Measurements from ENCODE around the gene PIK3CG. TPM values are rescaled to one million over a fixed set of nuclear protein-coding genes. Genes with fewer than 3 reads are reported as not detected.

Gene PIK3CG
- total RNA-seq, 1 donor from 2014 or later = not detected

DNA sequence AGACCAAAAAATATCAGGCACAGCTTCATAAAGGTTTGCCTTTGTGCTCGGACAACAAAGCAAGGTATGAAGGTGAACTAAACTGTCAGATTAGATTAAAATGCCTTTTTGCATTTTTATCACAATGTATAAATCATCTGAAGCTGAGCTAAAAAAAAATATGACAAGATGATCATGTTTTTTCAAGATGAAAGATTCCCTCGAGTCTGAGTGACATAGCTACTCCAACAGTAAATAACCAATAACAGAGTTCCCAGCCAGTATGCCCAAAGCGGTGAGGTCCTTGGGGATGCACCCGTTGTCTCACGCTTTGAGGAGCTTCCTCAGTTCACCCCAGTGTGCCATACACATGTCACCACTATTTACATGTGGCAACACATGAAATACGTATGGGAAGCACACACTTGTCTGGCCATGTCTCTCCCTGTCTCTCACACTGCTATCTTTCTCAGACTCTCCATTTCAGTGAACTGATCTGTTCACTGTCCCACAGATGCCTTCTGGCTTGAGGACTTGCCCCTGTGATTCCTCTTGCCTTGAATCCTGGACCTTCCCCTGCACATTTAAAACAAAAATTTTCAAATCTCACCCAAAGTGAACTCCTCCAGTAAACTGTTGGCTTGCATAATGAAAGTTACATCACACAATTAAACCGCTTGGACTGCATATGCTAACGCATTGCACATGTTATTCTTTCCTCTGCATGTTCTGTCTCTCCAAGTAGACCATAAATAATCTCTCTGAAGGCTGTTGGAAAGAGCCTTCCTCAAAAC lies 2.6 kb upstream of the PIK3CG start:
- H3K9me3 Mint-ChIP-seq = no peaks in the 10 kb centered on the region
- H3K36me3 Mint-ChIP-seq = no peaks in the 10 kb centered on the region
- no peak for DNase-seq (ENCODE audit: extremely low spot score, unreplicated experiment)
- H3K27me3 Mint-ChIP-seq = no peaks in the 10 kb centered on the region
- H3K27ac Mint-ChIP-seq = no peak overlapping the region
- H3K4me1 Mint-ChIP-seq (ENCODE audit: unreplicated experiment) = peaks cover 22% of the 10 kb centered on the region
- TF ChIP-seq, protein P1, sequence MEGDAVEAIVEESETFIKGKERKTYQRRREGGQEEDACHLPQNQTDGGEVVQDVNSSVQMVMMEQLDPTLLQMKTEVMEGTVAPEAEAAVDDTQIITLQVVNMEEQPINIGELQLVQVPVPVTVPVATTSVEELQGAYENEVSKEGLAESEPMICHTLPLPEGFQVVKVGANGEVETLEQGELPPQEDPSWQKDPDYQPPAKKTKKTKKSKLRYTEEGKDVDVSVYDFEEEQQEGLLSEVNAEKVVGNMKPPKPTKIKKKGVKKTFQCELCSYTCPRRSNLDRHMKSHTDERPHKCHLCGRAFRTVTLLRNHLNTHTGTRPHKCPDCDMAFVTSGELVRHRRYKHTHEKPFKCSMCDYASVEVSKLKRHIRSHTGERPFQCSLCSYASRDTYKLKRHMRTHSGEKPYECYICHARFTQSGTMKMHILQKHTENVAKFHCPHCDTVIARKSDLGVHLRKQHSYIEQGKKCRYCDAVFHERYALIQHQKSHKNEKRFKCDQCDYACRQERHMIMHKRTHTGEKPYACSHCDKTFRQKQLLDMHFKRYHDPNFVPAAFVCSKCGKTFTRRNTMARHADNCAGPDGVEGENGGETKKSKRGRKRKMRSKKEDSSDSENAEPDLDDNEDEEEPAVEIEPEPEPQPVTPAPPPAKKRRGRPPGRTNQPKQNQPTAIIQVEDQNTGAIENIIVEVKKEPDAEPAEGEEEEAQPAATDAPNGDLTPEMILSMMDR (conservative IDR thresholded peaks at IDR 0.05) = no peak
- no peak overlapping the region for H3K4me3 Mint-ChIP-seq

DNA sequence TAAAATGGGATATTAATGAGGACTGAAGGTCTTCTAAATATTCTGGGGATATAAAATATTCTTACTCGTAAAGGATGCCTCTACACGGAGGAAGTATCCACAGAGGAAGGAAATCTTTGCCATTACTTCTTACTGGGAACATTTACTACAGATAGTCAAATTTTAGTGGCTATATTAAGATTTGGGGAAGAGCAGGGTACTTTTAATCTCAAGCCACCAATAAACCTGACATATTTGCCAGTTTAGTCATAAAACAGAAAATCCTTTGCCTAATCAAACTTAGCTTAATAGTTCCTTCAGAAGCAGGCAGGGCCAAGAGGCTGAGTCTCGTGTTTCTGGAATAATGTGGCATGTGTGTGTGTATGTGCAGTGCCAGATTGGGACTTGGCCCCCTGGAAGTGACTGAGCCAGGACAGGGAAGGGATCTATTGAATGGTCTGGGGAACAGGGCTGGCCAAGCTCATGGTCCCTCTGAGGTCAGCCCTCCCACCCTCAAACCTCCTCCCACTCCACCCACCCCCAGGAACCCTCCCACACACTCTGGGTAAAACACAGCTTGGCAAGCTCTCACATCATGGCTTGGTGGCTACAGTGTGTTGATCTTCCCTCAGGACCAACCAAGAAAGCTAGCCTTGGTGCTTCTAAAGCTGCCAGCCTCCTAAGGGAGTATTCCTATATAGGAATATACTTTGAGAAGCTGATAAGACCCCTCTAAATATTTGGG lies 1.6 kb upstream of the PIK3CG start:
- TF ChIP-seq, protein P1 (conservative IDR thresholded peaks at IDR 0.05) = no peak
- peaks cover 22% of the 10 kb centered on the region for H3K4me1 Mint-ChIP-seq (ENCODE audit: unreplicated experiment)
- no peaks in the 10 kb centered on the region for H3K27me3 Mint-ChIP-seq
- H3K27ac Mint-ChIP-seq = no peak overlapping the region
- DNase-seq (ENCODE audit: extremely low spot score, unreplicated experiment) = no peak
- H3K9me3 Mint-ChIP-seq = no peaks in the 10 kb centered on the region
- H3K4me3 Mint-ChIP-seq = no peak overlapping the region
- no peaks in the 10 kb centered on the region for H3K36me3 Mint-ChIP-seq

DNA sequence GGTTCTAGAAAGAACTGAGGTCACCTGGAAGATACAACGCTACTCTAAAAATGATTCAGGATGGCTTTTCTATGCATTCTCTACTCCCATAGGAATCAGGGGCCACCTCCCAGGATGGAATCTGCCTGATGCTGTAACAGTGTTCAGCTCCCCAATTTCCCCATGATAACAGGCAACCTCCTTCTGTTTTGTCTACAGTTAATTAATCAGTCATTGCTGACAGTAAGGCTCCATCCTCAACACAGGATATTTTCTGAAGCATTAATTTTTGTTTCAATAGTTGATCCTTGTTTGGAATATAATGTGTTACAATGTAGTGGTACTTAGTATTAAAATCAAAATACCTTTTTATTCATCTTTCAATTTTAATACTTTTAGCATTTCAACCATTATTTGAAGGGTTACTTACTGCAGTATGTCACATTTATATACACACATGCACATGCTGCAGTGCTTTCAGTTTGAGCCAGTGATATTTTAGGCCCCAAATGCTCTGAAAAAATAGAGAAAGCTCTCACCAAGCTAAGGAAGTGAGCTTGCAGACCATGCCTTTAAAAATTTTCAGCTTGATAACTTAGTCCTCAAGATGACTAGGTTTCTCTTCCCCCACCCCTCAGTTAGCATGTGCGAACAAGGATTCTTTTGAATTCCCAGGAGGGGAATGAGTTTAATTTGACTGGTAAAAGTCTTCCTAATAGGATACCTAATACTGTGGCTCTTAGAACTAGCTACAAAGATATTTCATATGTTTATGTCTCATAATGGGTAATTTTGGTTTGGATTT lies 592 bp upstream of the PIK3CG start:
- no peak overlapping the region for H3K27ac Mint-ChIP-seq
- no peaks in the 10 kb centered on the region for H3K27me3 Mint-ChIP-seq
- TF ChIP-seq, protein P1 (conservative IDR thresholded peaks at IDR 0.05) = no peak
- no peaks in the 10 kb centered on the region for H3K9me3 Mint-ChIP-seq
- no peaks in the 10 kb centered on the region for H3K36me3 Mint-ChIP-seq
- peaks cover 18% of the 10 kb centered on the region for H3K4me1 Mint-ChIP-seq (ENCODE audit: unreplicated experiment)
- no peak for DNase-seq (ENCODE audit: extremely low spot score, unreplicated experiment)
- no peak overlapping the region for H3K4me3 Mint-ChIP-seq

DNA sequence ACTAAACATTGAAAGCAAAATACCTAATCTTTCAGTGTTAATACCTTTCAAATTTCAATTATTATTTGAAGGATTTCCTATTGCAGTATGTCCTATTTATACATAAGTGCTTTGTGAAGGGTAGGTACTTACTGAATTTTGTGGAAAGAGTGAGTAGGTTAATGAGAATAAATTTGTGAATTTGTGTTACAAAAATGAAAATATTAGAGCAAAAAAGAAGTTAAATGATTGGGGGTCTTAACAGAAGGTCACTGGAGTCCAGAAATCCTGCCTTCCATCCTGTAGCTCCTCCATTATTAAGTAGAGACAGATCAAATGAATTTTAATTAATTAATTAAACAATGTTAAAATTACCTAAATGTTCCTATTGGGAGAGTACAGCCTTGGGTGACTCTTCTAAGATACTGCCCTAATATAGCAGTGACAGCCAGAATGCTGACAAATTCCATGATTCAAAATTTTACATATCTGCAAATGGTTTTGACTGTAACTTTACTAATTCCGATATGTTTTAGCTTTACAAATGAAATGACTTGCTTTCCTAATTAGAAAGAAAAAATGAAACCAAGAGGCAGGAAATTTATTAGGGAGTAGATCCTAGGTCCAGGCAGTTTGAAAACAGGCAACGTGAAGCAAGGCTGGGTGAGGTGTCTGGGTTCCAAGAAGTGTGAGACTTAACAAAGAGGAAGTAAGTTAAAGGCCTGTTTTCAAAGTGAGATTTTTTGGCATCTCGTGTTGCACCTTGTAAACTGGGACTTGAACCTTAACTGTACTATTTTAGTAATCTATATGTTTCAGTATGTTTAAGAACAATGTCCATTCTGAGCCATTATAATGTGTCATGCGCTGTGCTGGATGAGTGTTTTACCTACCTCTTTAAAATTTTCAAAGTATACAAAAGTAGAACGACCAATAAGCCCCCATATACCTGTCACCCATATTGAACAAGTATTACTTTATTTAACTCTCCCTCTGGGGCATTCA lies 1.5 kb downstream of the PIK3CG start:
- H3K27ac Mint-ChIP-seq = no peak overlapping the region
- peaks cover 15% of the 10 kb centered on the region for H3K4me1 Mint-ChIP-seq (ENCODE audit: unreplicated experiment)
- TF ChIP-seq, protein P1 (conservative IDR thresholded peaks at IDR 0.05) = no peak
- DNase-seq (ENCODE audit: extremely low spot score, unreplicated experiment) = no peak
- no peaks in the 10 kb centered on the region for H3K9me3 Mint-ChIP-seq
- H3K36me3 Mint-ChIP-seq = no peaks in the 10 kb centered on the region
- H3K4me3 Mint-ChIP-seq = no peak overlapping the region
- no peaks in the 10 kb centered on the region for H3K27me3 Mint-ChIP-seq

Measured in type B pancreatic cell (in vitro differentiated cells).